B cell (primary cell): Measurements from ENCODE around the gene PPEF2. TPM values are rescaled to one million over a fixed set of nuclear protein-coding genes. Genes with fewer than 3 reads are reported as not detected.

Experiments
- ATAC-seq: fragments of 200-7000 bp; cut with Tn5 transposase; one replicate; pipeline ENCODE4 v1.10.0; 2021; ENCODE audit warnings: low read depth, mild to moderate bottlenecking, moderate number of reproducible peaks, moderate library complexity
- CTCF ChIA-PET: fragments of 350-600 bp; sonication (Branson Sonifier 250); formaldehyde crosslinking; loops from one replicate; lab custom pipeline; 2021; ENCODE audit warnings: antibody characterized with exemption, inconsistent platforms; lab: Charles Lee
- POLR2A ChIA-PET: fragments of 350-600 bp; sonication (Branson Sonifier 250); formaldehyde crosslinking; loops from one replicate; lab custom pipeline; 2021; ENCODE audit warnings: antibody characterized with exemption; lab: Charles Lee
- DNase-seq: peaks from one replicate; pipeline ENCODE4 v3.0.0; 2013
- H2AFZ ChIP-seq: 2 replicates; pipeline ENCODE4 v1.6.1; 2012; ENCODE audit warnings: mild to moderate bottlenecking, low read depth, low read length; ENCODE audit not compliant: insufficient read depth, poor library complexity, severe bottlenecking
- H3K27ac ChIP-seq, 2 donors: 1 replicate in 1 of 2; 2 replicates in 1 of 2; pipeline ENCODE4 v1.5.1; 2012 to 2013; ENCODE audit warnings: low read length in 2 of 2, mild to moderate bottlenecking in 2 of 2, moderate library complexity in 1 of 2
- H3K27me3 ChIP-seq, 4 experiments: fragments of 200-600 bp in 1 of 4; sonication (generic) in 1 of 4; replicated peaks in 1 of 4; 1 replicate in 2 of 4; 2 replicates in 2 of 4; pipeline versions ENCODE4 v1.6.1 to v1.7.0; 2013 to 2016; ENCODE audit warnings: low read length in 3 of 4, mild to moderate bottlenecking in 2 of 4, mixed read lengths in 1 of 4, moderate library complexity in 1 of 4; ENCODE audit not compliant: insufficient read depth in 4 of 4, control insufficient read depth in 3 of 4; ENCODE audit errors: control extremely low read depth in 1 of 4
- H3K36me3 ChIP-seq, 2 experiments: replicated peaks in 1 of 2; 1 replicate in 1 of 2; 2 replicates in 1 of 2; pipeline versions ENCODE4 v1.6.1 to v1.7.1; 2013; ENCODE audit warnings: low read length in 1 of 2; ENCODE audit not compliant: insufficient read depth in 2 of 2, control insufficient read depth in 1 of 2; ENCODE audit errors: control extremely low read depth in 1 of 2, extremely low read depth in 1 of 2
- H3K4me1 ChIP-seq, 2 donors: fragments of 200-600 bp in 1 of 2; sonication (generic) in 1 of 2; 1 replicate in 1 of 2; 2 replicates in 1 of 2; pipeline versions ENCODE4 v1.5.1 to v1.6.1; 2013 to 2017; ENCODE audit warnings: low read length in 2 of 2; ENCODE audit not compliant: control insufficient read depth in 2 of 2, insufficient read depth in 2 of 2
- H3K4me2 ChIP-seq: replicated peaks from 2 replicates; pipeline ENCODE3; 2012; ENCODE audit warnings: mild to moderate bottlenecking, low read depth, low read length; ENCODE audit not compliant: poor library complexity, severe bottlenecking
- H3K4me3 ChIP-seq, 5 experiments: fragments of 200-600 bp in 1 of 5; sonication (generic) in 1 of 5; 1 replicate in 3 of 5; 2 replicates in 2 of 5; pipeline versions ENCODE4 v1.5.1 to v1.7.0; 2011 to 2016; ENCODE audit warnings: low read length in 4 of 5, mild to moderate bottlenecking in 4 of 5, low read depth in 2 of 5, control low read depth in 1 of 5, moderate library complexity in 1 of 5; ENCODE audit not compliant: insufficient read depth in 1 of 5; ENCODE audit errors: control extremely low read depth in 1 of 5, extremely low read depth in 1 of 5
- H3K79me2 ChIP-seq: fragments of 200-600 bp; sonication (generic); one replicate; pipeline ENCODE4 v1.6.0; 2016; ENCODE audit warnings: low read length; ENCODE audit not compliant: control insufficient read depth, insufficient read depth
- H3K9ac ChIP-seq: fragments of 200-600 bp; sonication (generic); 2 replicates; pipeline ENCODE4 v1.6.1; 2017; ENCODE audit warnings: mild to moderate bottlenecking, low read length, moderate library complexity
- H3K9me3 ChIP-seq, 3 donors: one replicate each; pipeline versions ENCODE4 v1.6.1 to v1.7.1; 2013; ENCODE audit warnings: low read length in 2 of 3; ENCODE audit not compliant: control insufficient read depth in 2 of 3, insufficient read depth in 1 of 3; ENCODE audit errors: control extremely low read depth in 1 of 3
- H4K20me1 ChIP-seq: 2 replicates; pipeline ENCODE4 v1.6.0; 2012; ENCODE audit warnings: mild to moderate bottlenecking, low read length; ENCODE audit not compliant: insufficient read depth, control insufficient read depth, poor library complexity, severe bottlenecking
- H3K27ac Mint-ChIP-seq: one replicate; pipeline ENCODE4 v1.8.0; 2021; ENCODE audit warnings: mixed read lengths
- H3K27me3 Mint-ChIP-seq: one replicate; pipeline ENCODE4 v1.8.0; 2021; ENCODE audit warnings: mixed read lengths
- H3K4me1 Mint-ChIP-seq: one replicate; pipeline ENCODE4 v1.8.0; 2021; ENCODE audit warnings: mixed read lengths
- H3K4me3 Mint-ChIP-seq: one replicate; pipeline ENCODE4 v1.8.0; 2021; ENCODE audit warnings: mixed read lengths
- H3K9me3 Mint-ChIP-seq: one replicate; pipeline ENCODE4 v1.8.0; 2022; ENCODE audit warnings: mixed read lengths; ENCODE audit not compliant: insufficient read depth
- EZH2 ChIP-seq: IDR thresholded peaks from 2 replicates; pipeline ENCODE4 v1.6.1; 2012; ENCODE audit warnings: borderline replicate concordance, low read depth, mild to moderate bottlenecking, moderate library complexity, low read length; ENCODE audit not compliant: insufficient read depth, poor library complexity, severe bottlenecking
- WGBS: methylation state at CpG from one replicate; pipeline ENCODE4 v1.1.5; 2013; ENCODE audit warnings: missing lambda C conversion rate; ENCODE audit not compliant: insufficient coverage; 5-methylcytosine and 5-hydroxymethylcytosine counted together
- intact Hi-C: fragments of 100-400 bp; cut with micrococcal nuclease; formaldehyde crosslinking; loops from one replicate; pipeline ENCODE4 v1.10.0; 2022
- polyA plus RNA-seq: library from polyadenylated mRNA; depleted of rRNA; stranded (reverse); fragments of >200 nt; gene quantifications from 2 replicates; pipeline ENCODE4 v1.2.3, GENCODE V29; 2012
- total RNA-seq, 2 donors: library from RNA; stranded (reverse); fragments of 120-200 nt in 1 of 2; gene quantifications; 1 replicate in 1 of 2; 2 replicates in 1 of 2; pipeline versions ENCODE4 v1.2.3 to v1.2.4, GENCODE V29; 2013 to 2022
- TF ChIP-seq, protein P1 (sequence below): fragments of 200-600 bp; IDR thresholded peaks from one replicate; pipeline ENCODE4 v1.8.0; 2022; ENCODE audit warnings: antibody characterized with exemption, mild to moderate bottlenecking

The PPEF2 gene
- total and polyA plus RNA-seq, 2 donors (not counting 1 experiment from before 2014, with no cell fraction given), result 0.07 to 0.10 TPM

DNA sequence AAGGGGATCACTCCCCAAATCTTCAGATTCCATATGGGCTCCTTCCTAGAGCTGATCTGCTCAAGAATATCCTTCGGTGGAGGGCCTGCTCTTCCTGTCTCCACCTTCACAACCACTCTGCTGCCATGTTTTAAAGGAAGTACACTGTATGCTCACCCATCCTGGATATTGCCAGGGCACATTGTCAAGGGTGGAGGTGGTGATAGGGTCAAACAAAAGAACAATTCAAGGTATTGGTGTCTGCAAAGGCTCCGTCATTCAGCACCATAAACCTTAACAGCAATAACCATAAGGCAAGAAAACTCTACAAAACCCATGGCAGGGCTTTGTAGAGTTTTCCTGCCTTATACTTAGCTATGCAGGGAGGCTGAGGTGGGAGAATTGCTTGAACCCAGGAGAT is 19.7 kb upstream of the PPEF2 start:
- CTCF ChIA-PET, result no interaction called here
- Histone ChIP-seq H3K79me2 (no peaks in the 10 kb centered on the region), H4K20me1 (no peaks in the 10 kb centered on the region), H3K9ac (no peak overlapping the region), H3K27me3 (no peaks in the 10 kb centered on the region), H3K36me3 (peaks cover 0 to 66% of the 10 kb centered on the region in 2 experiments), H3K4me1 (no peaks in the 10 kb centered on the region), H3K4me3 (no peak overlapping the region), H3K9me3 (no peaks in the 10 kb centered on the region), H3K4me2 (no peak overlapping the region), H2AFZ (no peak overlapping the region), H3K27ac (no peak overlapping the region)
- ATAC-seq (no peak), DNase-seq (no peak)
- TF ChIP-seq EZH2, result no peak
- TF ChIP-seq, protein P1, sequence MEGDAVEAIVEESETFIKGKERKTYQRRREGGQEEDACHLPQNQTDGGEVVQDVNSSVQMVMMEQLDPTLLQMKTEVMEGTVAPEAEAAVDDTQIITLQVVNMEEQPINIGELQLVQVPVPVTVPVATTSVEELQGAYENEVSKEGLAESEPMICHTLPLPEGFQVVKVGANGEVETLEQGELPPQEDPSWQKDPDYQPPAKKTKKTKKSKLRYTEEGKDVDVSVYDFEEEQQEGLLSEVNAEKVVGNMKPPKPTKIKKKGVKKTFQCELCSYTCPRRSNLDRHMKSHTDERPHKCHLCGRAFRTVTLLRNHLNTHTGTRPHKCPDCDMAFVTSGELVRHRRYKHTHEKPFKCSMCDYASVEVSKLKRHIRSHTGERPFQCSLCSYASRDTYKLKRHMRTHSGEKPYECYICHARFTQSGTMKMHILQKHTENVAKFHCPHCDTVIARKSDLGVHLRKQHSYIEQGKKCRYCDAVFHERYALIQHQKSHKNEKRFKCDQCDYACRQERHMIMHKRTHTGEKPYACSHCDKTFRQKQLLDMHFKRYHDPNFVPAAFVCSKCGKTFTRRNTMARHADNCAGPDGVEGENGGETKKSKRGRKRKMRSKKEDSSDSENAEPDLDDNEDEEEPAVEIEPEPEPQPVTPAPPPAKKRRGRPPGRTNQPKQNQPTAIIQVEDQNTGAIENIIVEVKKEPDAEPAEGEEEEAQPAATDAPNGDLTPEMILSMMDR, result no peak
- H3K27ac Mint-ChIP-seq, result no peak overlapping the region
- no CpG with 5 or more reads among the region's 2 CpGs for WGBS
- H3K4me3 Mint-ChIP-seq, result no peak overlapping the region
- no peaks in the 10 kb centered on the region for H3K9me3 Mint-ChIP-seq
- POLR2A ChIA-PET, result no interaction called here
- H3K27me3 Mint-ChIP-seq, result no peaks in the 10 kb centered on the region
- no peaks in the 10 kb centered on the region for H3K4me1 Mint-ChIP-seq
- intact Hi-C loops, result no loop called here

DNA sequence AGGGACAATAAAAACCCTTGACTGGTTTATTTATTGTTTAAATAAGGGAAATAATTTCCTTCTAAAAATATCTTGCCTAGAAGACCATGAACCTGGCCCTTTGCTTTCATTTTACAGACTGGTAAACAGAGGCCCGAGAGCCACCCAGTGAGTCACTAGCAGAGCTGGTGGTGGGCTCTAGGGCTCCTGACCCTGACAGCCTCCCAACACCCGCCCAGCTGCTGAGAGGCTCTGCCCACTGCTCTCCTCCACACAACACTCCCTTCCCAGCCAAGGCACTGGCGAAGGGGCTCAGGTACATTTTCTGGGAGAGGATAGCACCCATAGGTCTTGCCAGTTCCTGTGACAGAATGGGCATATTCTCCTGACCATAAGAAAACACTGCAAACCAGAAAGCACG is 18.1 kb upstream of the PPEF2 start:
- Histone ChIP-seq H3K36me3 (peaks cover 0 to 69% of the 10 kb centered on the region in 2 experiments), H3K4me3 (no peak overlapping the region), H3K79me2 (no peaks in the 10 kb centered on the region), H4K20me1 (no peaks in the 10 kb centered on the region), H2AFZ (no peak overlapping the region), H3K4me1 (no peaks in the 10 kb centered on the region), H3K27me3 (no peaks in the 10 kb centered on the region), H3K4me2 (no peak overlapping the region), H3K9ac (no peak overlapping the region), H3K9me3 (no peaks in the 10 kb centered on the region), H3K27ac (no peak overlapping the region)
- ChIA-PET POLR2A (no interaction called here), CTCF (no interaction called here)
- Mint-ChIP-seq H3K27ac (no peak overlapping the region), H3K4me1 (no peaks in the 10 kb centered on the region), H3K4me3 (no peak overlapping the region), H3K27me3 (no peaks in the 10 kb centered on the region), H3K9me3 (no peaks in the 10 kb centered on the region)
- intact Hi-C loops, result no loop called here
- no peak for ATAC-seq
- WGBS, result 100% methylated on average over 4 of the region's 4 CpGs
- TF ChIP-seq, protein P1, result no peak
- TF ChIP-seq EZH2, result no peak
- no peak for DNase-seq
